ENCODE results near the gene KCTD18. TPM values are rescaled to one million over a fixed set of nuclear protein-coding genes. Genes with fewer than 3 reads are reported as not detected.

The KCTD18 gene
- total and polyA plus RNA-seq, 2 of the 8 experiments (the other 6 are each of a cell fraction or from before 2014, with no cell fraction given) = 1.6 to 3.1 TPM

- H2AK5ac ChIP-seq (ENCODE audit: low read depth, low read length) = no peak overlapping the region
- H3K9ac ChIP-seq (replicated peaks in 1 of 4; ENCODE audit: extremely low read depth in 1 of 4, low read depth in 3 of 4, low read length in 3 of 4) = no peak overlapping the region
- H4K5ac ChIP-seq (ENCODE audit: insufficient read length, low read depth, low read length) = no peak overlapping the region
- no peak overlapping the region for H3K27ac ChIP-seq (ENCODE audit: low read depth, low read length)
- DNase-seq (ENCODE audit: low read depth in 1 of 2, low spot score in 2 of 2) (no peak), FAIRE-seq (no peak)
- no peak overlapping the region for H3K14ac ChIP-seq (ENCODE audit: insufficient read length)
- no peak overlapping the region for H3K56ac ChIP-seq (replicated peaks; ENCODE audit: insufficient read length, low read depth, low read length)
- no peak overlapping the region for H2BK15ac ChIP-seq (ENCODE audit: low read length)
- no peaks in the 10 kb centered on the region for H3K79me1 ChIP-seq (ENCODE audit: low read depth, low read length)
- no peak overlapping the region for H3K4me2 ChIP-seq (ENCODE audit: insufficient read depth in 1 of 2, low read depth in 2 of 2, low read length in 2 of 2)
- ChIA-PET POLR2A (ENCODE audit: partially characterized antibody) (interaction anchor here (1.0 kb wide), 1 partner anchor 10 kb away, joined by 3 read pairs; no protein-coding TSS in a partner anchor), CTCF (ENCODE audit: partially characterized antibody) (interaction anchor here (0.8 to 5.7 kb wide), 11 partner anchors 10 to 512 kb away, joined by 3 to 43 read pairs (median 5); no protein-coding TSS in a partner anchor)
- H2BK5ac ChIP-seq (ENCODE audit: low read depth, low read length) = no peak overlapping the region
- H3K4me3 ChIP-seq (ENCODE audit: extremely low read depth in 1 of 4, insufficient read depth in 2 of 4, low read depth in 3 of 4, low read length in 4 of 4) = no peak overlapping the region
- no peak overlapping the region for H3K18ac ChIP-seq (ENCODE audit: extremely low read depth, low read length)
- H2BK120ac ChIP-seq (replicated peaks; ENCODE audit: low read depth, low read length) = no peak overlapping the region
- no peaks in the 10 kb centered on the region for H3K9me3 ChIP-seq (ENCODE audit: insufficient read depth in 2 of 2, low read depth in 1 of 2, low read length in 1 of 2)
- H3K27me3 ChIP-seq (replicated peaks in 1 of 4; ENCODE audit: control insufficient read depth in 3 of 4, extremely low read depth in 1 of 4, insufficient read depth in 3 of 4, low read length in 3 of 4) = no peaks in the 10 kb centered on the region
- H3K4me1 ChIP-seq (replicated peaks in 1 of 4; ENCODE audit: control insufficient read depth in 3 of 4, insufficient read depth in 4 of 4, low read length in 3 of 4) = peaks cover 0 to 5% (median 0%) of the 10 kb centered on the region in 4 experiments; a peak in 2 of 7 replicates
- no peak overlapping the region for H2BK12ac ChIP-seq (ENCODE audit: low read depth, low read length)
- H4K91ac ChIP-seq (replicated peaks; ENCODE audit: insufficient read length, low read length) = no peak overlapping the region
- H3K36me3 ChIP-seq (ENCODE audit: control insufficient read depth in 2 of 4, insufficient read depth in 4 of 4, low read length in 3 of 4) = peaks cover 0 to 11% (median 0%) of the 10 kb centered on the region in 4 experiments; a peak in 2 of 8 replicates
- no peaks in the 10 kb centered on the region for H3K79me2 ChIP-seq (ENCODE audit: control insufficient read depth in 1 of 2, insufficient read depth in 2 of 2, low read length in 2 of 2)
- H3K23me2 ChIP-seq (ENCODE audit: low read depth, low read length) = no peaks in the 10 kb centered on the region; the same call in 1 of the 2 replicates
- WGBS, 2 experiments (ENCODE audit: extremely low coverage in 1 of 2, insufficient coverage in 1 of 2, insufficient read length in 1 of 2, insufficient replicate concordance in 2 of 2, low coverage in 1 of 2, low lambda C conversion rate in 2 of 2, missing lambda C conversion rate in 1 of 2) = 82% methylated on average over 2 of the region's 2 CpGs; no CpG with 5 or more reads in 1 of the 2 experiments
- no peaks in the 10 kb centered on the region for H4K20me1 ChIP-seq (replicated peaks in 1 of 2; ENCODE audit: control insufficient read depth in 1 of 2, insufficient read depth in 2 of 2, low read length in 2 of 2)
- no peak overlapping the region for H2AFZ ChIP-seq (ENCODE audit: low read length)
- no peak overlapping the region for H4K8ac ChIP-seq (ENCODE audit: extremely low read depth, insufficient read depth, low read length)
- H3K4ac ChIP-seq (replicated peaks; ENCODE audit: insufficient read length, low read depth, low read length) = no peak overlapping the region
- H2BK20ac ChIP-seq (ENCODE audit: low read length) = no peak overlapping the region
- no peak overlapping the region for H3K23ac ChIP-seq (ENCODE audit: insufficient read length)
- TF ChIP-seq ATF3 (IDR thresholded peaks at IDR 0.05; ENCODE audit: insufficient read depth, low read depth, low read length) (no peak), SAP30 (IDR thresholded peaks at IDR 0.05; ENCODE audit: insufficient read depth, insufficient replicate concordance, low read length) (no peak), CEBPB (IDR thresholded peaks at IDR 0.05; ENCODE audit: low read depth, low read length) (no peak), ASH2L (IDR thresholded peaks at IDR 0.05; ENCODE audit: low read length) (no peak), CTCF (IDR thresholded peaks at IDR 0.05; ENCODE audit: control extremely low read depth in 1 of 3, insufficient read depth in 1 of 3, low read depth in 1 of 3, low read length in 3 of 3) (no peak), HDAC2 (IDR thresholded peaks at IDR 0.05; ENCODE audit: borderline replicate concordance in 1 of 2, low read depth in 2 of 2, low read length in 2 of 2) (no peak), POLR2A (IDR thresholded peaks at IDR 0.05; ENCODE audit: control extremely low read depth in 1 of 2, low read depth in 2 of 2, low read length in 2 of 2) (no peak), CHD2 (IDR thresholded peaks at IDR 0.05; ENCODE audit: low read length) (no peak), SUZ12 (IDR thresholded peaks at IDR 0.05; ENCODE audit: low read length) (no peak), TAF1 (IDR thresholded peaks at IDR 0.05; ENCODE audit: low read depth, low read length) (no peak), PHF8 (conservative IDR thresholded peaks at IDR 0.05; ENCODE audit: low read depth, low read length) (no peak)
These were observed 23.3 kb downstream of the KCTD18 start for GRCh38 chr2:200486529-200486928.
